ENCODE results near the gene MCTP2. TPM values are rescaled to one million over a fixed set of nuclear protein-coding genes. Genes with fewer than 3 reads are reported as not detected.

The MCTP2 gene
- total and polyA plus RNA-seq, 2 donors (not counting 1 experiment from before 2014, with no cell fraction given): 38.3 to 64.8 TPM

GRCh38 chr15:94265009-94265408 lies 33.6 kb downstream of the MCTP2 start:
- Mint-ChIP-seq H3K4me1 (peaks cover 59% of the 10 kb centered on the region), H3K4me3 (no peak overlapping the region), H3K27ac (no peak overlapping the region), H3K9me3 (ENCODE audit: insufficient read depth) (no peaks in the 10 kb centered on the region), H3K27me3 (no peaks in the 10 kb centered on the region)
- CTCF ChIA-PET: no interaction called here
- Histone ChIP-seq H3K4me2 (replicated peaks; ENCODE audit: low read depth, low read length, poor library complexity, severe bottlenecking) (no peak overlapping the region), H3K4me3 (ENCODE audit: control extremely low read depth in 1 of 5, extremely low read depth in 1 of 5, insufficient read depth in 1 of 5, low read depth in 2 of 5, low read length in 4 of 5) (no peak overlapping the region), H3K36me3 (replicated peaks in 1 of 2; ENCODE audit: control extremely low read depth in 1 of 2, control insufficient read depth in 1 of 2, extremely low read depth in 1 of 2, insufficient read depth in 2 of 2, low read length in 1 of 2) (no peaks in the 10 kb centered on the region), H3K79me2 (ENCODE audit: control insufficient read depth, insufficient read depth, low read length) (peaks cover 97% of the 10 kb centered on the region), H3K4me1 (ENCODE audit: control insufficient read depth in 2 of 2, insufficient read depth in 2 of 2, low read length in 2 of 2) (peaks cover 50 to 56% of the 10 kb centered on the region in 2 donors), H3K9ac (ENCODE audit: low read length) (no peak overlapping the region), H4K20me1 (ENCODE audit: control insufficient read depth, insufficient read depth, low read length, poor library complexity, severe bottlenecking) (no peaks in the 10 kb centered on the region), H2AFZ (ENCODE audit: insufficient read depth, low read depth, low read length, poor library complexity, severe bottlenecking) (no peak overlapping the region), H3K9me3 (ENCODE audit: control extremely low read depth in 1 of 3, control insufficient read depth in 2 of 3, insufficient read depth in 1 of 3, low read length in 2 of 3) (no peaks in the 10 kb centered on the region), H3K27ac (ENCODE audit: low read length in 2 of 2) (peak overlapping the region in 1 of 2 donors; percentile 39), H3K27me3 (replicated peaks in 1 of 4; ENCODE audit: control extremely low read depth in 1 of 4, control insufficient read depth in 3 of 4, insufficient read depth in 4 of 4, low read length in 3 of 4) (no peaks in the 10 kb centered on the region)
- DNase-seq: no peak
- WGBS (ENCODE audit: insufficient coverage): no CpG with 5 or more reads among the region's 4 CpGs
- POLR2A ChIA-PET: no interaction called here
- TF ChIP-seq EZH2 (IDR thresholded peaks at IDR 0.05; ENCODE audit: borderline replicate concordance, insufficient read depth, low read depth, low read length, poor library complexity, severe bottlenecking) (no peak), CTCF (IDR thresholded peaks at IDR 0.05) (no peak)
- intact Hi-C loops (cut with micrococcal nuclease): no loop called here
- ATAC-seq (ENCODE audit: low read depth): no peak

GRCh38 chr15:94265982-94266381 lies 34.6 kb downstream of the MCTP2 start:
- no peaks in the 10 kb centered on the region for H3K27me3 ChIP-seq (replicated peaks in 1 of 4; ENCODE audit: control extremely low read depth in 1 of 4, control insufficient read depth in 3 of 4, insufficient read depth in 4 of 4, low read length in 3 of 4)
- 70% methylated on average over 2 of the region's 6 CpGs for WGBS (ENCODE audit: insufficient coverage)
- no peaks in the 10 kb centered on the region for H3K9me3 ChIP-seq (ENCODE audit: control extremely low read depth in 1 of 3, control insufficient read depth in 2 of 3, insufficient read depth in 1 of 3, low read length in 2 of 3)
- intact Hi-C loops (cut with micrococcal nuclease): no loop called here
- POLR2A ChIA-PET: no interaction called here
- H3K4me3 Mint-ChIP-seq: no peak overlapping the region
- H3K27me3 Mint-ChIP-seq: no peaks in the 10 kb centered on the region
- H2AFZ ChIP-seq (ENCODE audit: insufficient read depth, low read depth, low read length, poor library complexity, severe bottlenecking): no peak overlapping the region
- ATAC-seq (ENCODE audit: low read depth): no peak
- no peak for TF ChIP-seq CTCF (IDR thresholded peaks at IDR 0.05)
- TF ChIP-seq EZH2 (IDR thresholded peaks at IDR 0.05; ENCODE audit: borderline replicate concordance, insufficient read depth, low read depth, low read length, poor library complexity, severe bottlenecking): no peak
- H3K9ac ChIP-seq (ENCODE audit: low read length): no peak overlapping the region
- no peak overlapping the region for H3K27ac ChIP-seq (ENCODE audit: low read length in 2 of 2)
- no peaks in the 10 kb centered on the region for H3K9me3 Mint-ChIP-seq (ENCODE audit: insufficient read depth)
- no peak overlapping the region for H3K4me2 ChIP-seq (replicated peaks; ENCODE audit: low read depth, low read length, poor library complexity, severe bottlenecking)
- no peaks in the 10 kb centered on the region for H3K36me3 ChIP-seq (replicated peaks in 1 of 2; ENCODE audit: control extremely low read depth in 1 of 2, control insufficient read depth in 1 of 2, extremely low read depth in 1 of 2, insufficient read depth in 2 of 2, low read length in 1 of 2)
- peaks cover 97% of the 10 kb centered on the region for H3K79me2 ChIP-seq (ENCODE audit: control insufficient read depth, insufficient read depth, low read length)
- DNase-seq: no peak
- no peak overlapping the region for H3K27ac Mint-ChIP-seq
- H4K20me1 ChIP-seq (ENCODE audit: control insufficient read depth, insufficient read depth, low read length, poor library complexity, severe bottlenecking): no peaks in the 10 kb centered on the region
- H3K4me1 Mint-ChIP-seq: peaks cover 50% of the 10 kb centered on the region
- CTCF ChIA-PET: interaction anchor here (1.0 to 1.4 kb wide), 2 partner anchors 12 to 57 kb away, joined by 3 to 6 read pairs; no protein-coding TSS in a partner anchor
- peaks cover 48 to 56% of the 10 kb centered on the region in 2 donors for H3K4me1 ChIP-seq (ENCODE audit: control insufficient read depth in 2 of 2, insufficient read depth in 2 of 2, low read length in 2 of 2)
- H3K4me3 ChIP-seq (ENCODE audit: control extremely low read depth in 1 of 5, extremely low read depth in 1 of 5, insufficient read depth in 1 of 5, low read depth in 2 of 5, low read length in 4 of 5): no peak overlapping the region
